ENCODE data around the gene CNTFR.

DNA sequence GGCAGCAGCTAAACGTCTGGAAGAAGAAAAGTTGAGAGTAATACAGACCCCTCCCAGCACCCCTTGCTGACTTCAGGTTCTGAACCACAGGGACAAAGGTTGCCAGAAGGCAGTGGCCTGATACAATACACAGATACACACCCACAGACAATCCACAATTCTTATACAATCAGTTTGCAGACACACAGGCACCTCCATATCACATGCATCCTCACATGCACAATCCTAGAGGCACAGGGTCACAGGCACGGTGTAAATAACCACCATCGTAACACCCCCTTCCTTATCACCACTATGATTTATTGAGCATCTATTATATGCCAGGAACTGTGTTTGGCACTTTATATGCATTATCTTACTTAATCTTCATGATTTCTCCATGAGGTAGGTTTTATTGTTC is 8.2 kb downstream of the CNTFR start:
- TF ChIP-seq CTCF (conservative IDR thresholded peaks at IDR 0.05; ENCODE audit: low read depth, low read length) = no peak
- TF ChIP-seq EZH2 (IDR thresholded peaks at IDR 0.05; ENCODE audit: borderline replicate concordance, low read depth, low read length, poor library complexity, severe bottlenecking) = no peak

Measured in A673 (cell line).